ENCODE results near the gene L2HGDH. TPM values are rescaled to one million over a fixed set of nuclear protein-coding genes. Genes with fewer than 3 reads are reported as not detected.
A peak's percentile ranks its signal among the peaks of the same experiment; 100 is the strongest.

L2HGDH gene
- 18.0 and 18.5 TPM in 2 replicates for total RNA-seq (2013; cell fraction: nucleolus; rRNA removed)
- total RNA-seq (2014; rRNA removed) (13.3 and 15.9 TPM in 2 replicates), total RNA-seq (2014; rRNA removed; fragmentation: Illumina TruSeq; extraction: Trizol) (9.7 and 10.5 TPM in 2 replicates), total RNA-seq (2021) (14.1 TPM in 2 replicates), polyA plus RNA-seq (2011; rRNA removed) (11.7 and 12.0 TPM in 2 replicates), polyA plus RNA-seq (2014; fragmentation: Illumina TruSeq; extraction: Trizol) (13.7 and 16.9 TPM in 2 replicates), polyA plus RNA-seq (2014; fragmentation: Nextera tagmentation; extraction: Ambion mirVana) (1 to 10 TPM; 2.6 to 3.0 TPM), polyA plus RNA-seq (2014; rRNA removed) (13.4 and 16.3 TPM in 2 replicates), polyA plus RNA-seq (2016; fragmentation: Nextera tagmentation; extraction: Ambion mirVana) (10 to 100 TPM; 14.4 to 18.3 TPM), polyA minus RNA-seq (2011; rRNA and poly(A)+ RNA removed) (7.0 and 8.5 TPM in 2 replicates), Bru-seq, nascent RNA (percentile 63 among the genes with signal in this experiment), BruChase-seq, experiment 1, labeled RNA remaining after a 6-hour chase (percentile 62 among the genes with signal in this experiment), BruChase-seq, experiment 2, labeled RNA remaining after a 2-hour chase (percentile 63 among the genes with signal in this experiment)
- polyA plus RNA-seq (2011; ENCODE audit: low read depth) = 5.8 TPM
- polyA plus RNA-seq (2011; cell fraction: cytosol; rRNA removed) = 9.8 and 17.0 TPM in 2 replicates
- 6.1 and 10.4 TPM in 2 replicates for polyA plus RNA-seq (2011; cell fraction: nucleus; rRNA removed)
- polyA plus RNA-seq (2012) = 8.0 and 8.9 TPM in 2 replicates
- 5.2 and 5.8 TPM in 2 replicates for polyA minus RNA-seq (2011; cell fraction: cytosol; rRNA and poly(A)+ RNA removed)
- 7.5 and 12.3 TPM in 2 replicates for polyA minus RNA-seq (2011; cell fraction: nucleus; rRNA and poly(A)+ RNA removed)
- long read RNA-seq, experiment 1, full-length matches to known transcripts = 7 of 12 reads
- long read RNA-seq, experiment 1, partial matches to known transcripts = 1 of 12 reads
- long read RNA-seq, experiment 1, other reads (novel, unspliced or antisense) = 4 of 12 reads
- long read RNA-seq, experiment 2, full-length matches to known transcripts = 41 of 61 reads
- long read RNA-seq, experiment 2, partial matches to known transcripts = 8 of 61 reads
- long read RNA-seq, experiment 2, other reads (novel, unspliced or antisense) = 12 of 61 reads

DNA sequence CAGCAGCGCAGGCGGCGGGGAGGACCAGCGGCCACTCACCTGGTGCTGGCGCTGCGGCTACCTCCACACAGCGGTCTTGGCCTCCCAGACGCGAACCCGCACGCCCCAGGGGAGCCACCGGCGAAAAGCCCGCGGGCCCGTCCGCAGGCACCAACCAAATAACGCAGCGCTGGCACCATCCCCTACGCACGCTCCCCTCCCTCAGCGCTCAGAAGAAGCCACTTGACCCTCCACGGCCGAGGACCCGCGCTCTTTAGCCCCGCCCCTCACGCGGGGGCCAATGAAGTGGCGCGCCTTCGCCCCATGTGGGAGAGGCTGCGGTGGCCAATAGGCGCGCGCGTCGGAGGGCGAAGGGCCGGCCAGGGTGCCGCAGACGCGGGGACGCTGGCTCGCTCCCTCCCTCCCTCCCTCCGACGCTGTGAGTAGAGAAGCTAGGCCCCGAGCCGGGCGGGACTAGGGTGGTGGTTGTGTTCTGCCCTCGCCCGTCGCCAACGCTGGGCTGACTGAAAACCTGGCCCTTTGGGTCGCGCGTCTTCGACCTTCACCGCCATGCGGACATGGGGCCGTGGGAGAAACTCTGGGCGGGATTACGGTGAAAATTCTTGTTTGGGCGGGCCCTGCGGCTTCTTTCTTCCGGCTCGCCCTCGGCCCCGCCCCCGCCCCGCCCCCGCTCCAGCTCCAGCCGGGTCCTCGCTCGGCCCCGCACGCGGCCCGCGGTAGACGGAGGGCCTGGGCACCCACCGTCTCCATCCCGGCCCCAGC lies at the start of gene L2HGDH, which contains the start of gene DMAC2L:
TSS of gene L2HGDH (minus strand) at position 258 of the 762 bp plus-strand sequence. CDS start at position 179, 79 bp downstream.
TSS of gene DMAC2L (plus strand) at position 353 of the 762 bp plus-strand sequence. CDS start 9,164 bp downstream, outside the sequence.
- intact Hi-C loops (cut with micrococcal nuclease; ENCODE audit: unreplicated experiment) (loop anchor here (5.0 to 10.0 kb wide), 2 partner anchors 450 to 513 kb away; no protein-coding TSS in a partner anchor), in situ Hi-C loops (cut with MboI) (no loop called here)
- Histone ChIP-seq H3K9ac (ENCODE audit: control insufficient read depth, insufficient read depth, low read length) (peak within 1 kb of the TSS; percentile 86), H3K36me3 (ENCODE audit: control insufficient read depth in 2 of 2, insufficient read depth in 2 of 2, low read length in 1 of 2) (no peaks in the 10 kb centered on the region), H3K79me2 (ENCODE audit: control insufficient read depth, insufficient read depth, low read length) (peaks cover 32% of the 10 kb centered on the region), H3K4me3 (peak within 1 kb of the TSS; percentile 97), H3K4me2 (ENCODE audit: control insufficient read depth, insufficient read depth) (peak within 1 kb of the TSS; percentile 95), H3K27ac (ENCODE audit: control insufficient read depth, insufficient read depth) (peak within 1 kb of the TSS; percentile 85), H3K27me3 (replicated peaks in 1 of 2; ENCODE audit: control insufficient read depth in 2 of 2, insufficient read depth in 2 of 2, low read length in 1 of 2) (no peaks in the 10 kb centered on the region), H3K9me3 (replicated peaks; ENCODE audit: control insufficient read depth, insufficient read depth, low read length) (peaks cover 6% of the 10 kb centered on the region; the same call in 1 of the 3 replicates), H4K20me1 (ENCODE audit: control insufficient read depth, insufficient read depth) (no peaks in the 10 kb centered on the region), H2AFZ (ENCODE audit: control insufficient read depth, low read depth, low read length) (peak within 1 kb of the TSS; percentile 93), H3K4me1 (ENCODE audit: control insufficient read depth, insufficient read depth, low read length) (peaks cover 4% of the 10 kb centered on the region; the same call in 1 of the 2 replicates)
- POLR2A ChIA-PET = interaction anchor here (0.6 to 1.9 kb wide), 8 partner anchors 9 to 465 kb away, joined by 3 to 6 read pairs (median 4); partner anchors contain the start of gene NEMF
- 1% methylated on average over 74 of the region's 83 CpGs for WGBS (ENCODE audit: insufficient coverage, insufficient replicate concordance, low lambda C conversion rate, missing lambda C conversion rate)
- peak; percentile 41 for FAIRE-seq
- SMC1A ChIA-PET (ENCODE audit: uncharacterized antibody, unreplicated experiment) = interaction anchor here (1.2 to 3.4 kb wide), 4 partner anchors 9 to 228 kb away, joined by 3 to 19 read pairs (median 4); no protein-coding TSS in a partner anchor
- no TSS peak for BruUV-seq (replicated peaks)
- DNase-seq (ENCODE audit: low read depth, low spot score) = peak; percentile 74
- ATAC-seq = peak; percentile 97
- CTCF ChIA-PET = interaction anchor here (0.8 to 3.2 kb wide), 7 partner anchors 9 to 217 kb away, joined by 3 to 39 read pairs (median 3); no protein-coding TSS in a partner anchor
- RAD21 ChIA-PET (ENCODE audit: unreplicated experiment) = interaction anchor here (0.6 to 1.3 kb wide), 10 partner anchors 9 to 548 kb away, joined by 3 to 6 read pairs (median 4); no protein-coding TSS in a partner anchor
- no peak for TF ChIP-seq PAX5 (IDR thresholded peaks at IDR 0.05; ENCODE audit: borderline replicate concordance, low read depth, low read length)
- TF ChIP-seq, protein P1, sequence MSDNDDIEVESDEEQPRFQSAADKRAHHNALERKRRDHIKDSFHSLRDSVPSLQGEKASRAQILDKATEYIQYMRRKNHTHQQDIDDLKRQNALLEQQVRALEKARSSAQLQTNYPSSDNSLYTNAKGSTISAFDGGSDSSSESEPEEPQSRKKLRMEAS (IDR thresholded peaks at IDR 0.05; ENCODE audit: low read depth, low read length) = peak; percentile 77
- TF ChIP-seq RAD51 (IDR thresholded peaks at IDR 0.05) = peak; percentile 66; the same call in 1 of the 2 replicates
- TF ChIP-seq, protein P2, sequence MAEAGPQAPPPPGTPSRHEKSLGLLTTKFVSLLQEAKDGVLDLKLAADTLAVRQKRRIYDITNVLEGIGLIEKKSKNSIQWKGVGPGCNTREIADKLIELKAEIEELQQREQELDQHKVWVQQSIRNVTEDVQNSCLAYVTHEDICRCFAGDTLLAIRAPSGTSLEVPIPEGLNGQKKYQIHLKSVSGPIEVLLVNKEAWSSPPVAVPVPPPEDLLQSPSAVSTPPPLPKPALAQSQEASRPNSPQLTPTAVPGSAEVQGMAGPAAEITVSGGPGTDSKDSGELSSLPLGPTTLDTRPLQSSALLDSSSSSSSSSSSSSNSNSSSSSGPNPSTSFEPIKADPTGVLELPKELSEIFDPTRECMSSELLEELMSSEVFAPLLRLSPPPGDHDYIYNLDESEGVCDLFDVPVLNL (IDR thresholded peaks at IDR 0.05; ENCODE audit: low read depth, low read length) = 0 out of 2 replicates have a peak, but pooled peaks have one; percentile 22
- TF ChIP-seq HDAC2 (IDR thresholded peaks at IDR 0.05) = 0 out of 2 replicates have a peak, but pooled peaks have one; percentile 62
- peak; percentile 72; the same call in 1 of the 2 replicates for TF ChIP-seq STAT1 (conservative IDR thresholded peaks at IDR 0.05)
- TF ChIP-seq WRNIP1 (IDR thresholded peaks at IDR 0.05; ENCODE audit: borderline replicate concordance, low read depth, low read length) = no peak
- peak; percentile 90; the same call in 1 of the 2 replicates for TF ChIP-seq POLR2AphosphoS5 (IDR thresholded peaks at IDR 0.05; ENCODE audit: low read length)
- 0 out of 2 replicates have a peak, but pooled peaks have one; percentile 55 for TF ChIP-seq ZNF207 (IDR thresholded peaks at IDR 0.05; ENCODE audit: borderline replicate concordance)
- TF ChIP-seq DPF2 (IDR thresholded peaks at IDR 0.05) = peak; percentile 68; the same call in 1 of the 2 replicates
- TF ChIP-seq, protein P3, sequence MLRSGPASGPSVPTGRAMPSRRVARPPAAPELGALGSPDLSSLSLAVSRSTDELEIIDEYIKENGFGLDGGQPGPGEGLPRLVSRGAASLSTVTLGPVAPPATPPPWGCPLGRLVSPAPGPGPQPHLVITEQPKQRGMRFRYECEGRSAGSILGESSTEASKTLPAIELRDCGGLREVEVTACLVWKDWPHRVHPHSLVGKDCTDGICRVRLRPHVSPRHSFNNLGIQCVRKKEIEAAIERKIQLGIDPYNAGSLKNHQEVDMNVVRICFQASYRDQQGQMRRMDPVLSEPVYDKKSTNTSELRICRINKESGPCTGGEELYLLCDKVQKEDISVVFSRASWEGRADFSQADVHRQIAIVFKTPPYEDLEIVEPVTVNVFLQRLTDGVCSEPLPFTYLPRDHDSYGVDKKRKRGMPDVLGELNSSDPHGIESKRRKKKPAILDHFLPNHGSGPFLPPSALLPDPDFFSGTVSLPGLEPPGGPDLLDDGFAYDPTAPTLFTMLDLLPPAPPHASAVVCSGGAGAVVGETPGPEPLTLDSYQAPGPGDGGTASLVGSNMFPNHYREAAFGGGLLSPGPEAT (IDR thresholded peaks at IDR 0.05; ENCODE audit: low read depth) = 0 out of 2 replicates have a peak, but pooled peaks have one; percentile 39
- TF ChIP-seq, protein P4, sequence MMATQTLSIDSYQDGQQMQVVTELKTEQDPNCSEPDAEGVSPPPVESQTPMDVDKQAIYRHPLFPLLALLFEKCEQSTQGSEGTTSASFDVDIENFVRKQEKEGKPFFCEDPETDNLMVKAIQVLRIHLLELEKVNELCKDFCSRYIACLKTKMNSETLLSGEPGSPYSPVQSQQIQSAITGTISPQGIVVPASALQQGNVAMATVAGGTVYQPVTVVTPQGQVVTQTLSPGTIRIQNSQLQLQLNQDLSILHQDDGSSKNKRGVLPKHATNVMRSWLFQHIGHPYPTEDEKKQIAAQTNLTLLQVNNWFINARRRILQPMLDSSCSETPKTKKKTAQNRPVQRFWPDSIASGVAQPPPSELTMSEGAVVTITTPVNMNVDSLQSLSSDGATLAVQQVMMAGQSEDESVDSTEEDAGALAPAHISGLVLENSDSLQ (IDR thresholded peaks at IDR 0.05) = peak; percentile 47
- no peak for TF ChIP-seq BCL11A (IDR thresholded peaks at IDR 0.05; ENCODE audit: low read depth, low read length)
- TF ChIP-seq NR2F1 (conservative IDR thresholded peaks at IDR 0.05) = peak; percentile 82
